SH-SY5Y (cell line): ENCODE data around the gene HMBS.

ENCODE experiments used
- GATA2 ChIP-seq: IDR thresholded peaks from 2 replicates; pipeline ENCODE4 v1.6.1; 2011; ENCODE audit warnings: mild to moderate bottlenecking, low read depth, low read length
- GATA3 ChIP-seq: IDR thresholded peaks from 2 replicates; pipeline ENCODE4 v1.6.1; 2011; ENCODE audit warnings: low read depth, mild to moderate bottlenecking, low read length, moderate library complexity

- no peak for TF ChIP-seq GATA2
- TF ChIP-seq GATA3: no peak
Observed at GRCh38 chr11:119042927-119043326, 41.8 kb upstream of the HMBS start.
